NCI-H2107 (cell line): ENCODE results near the gene SNX10.

ENCODE experiments used
- DNase-seq: peaks from one replicate; lab custom pipeline; 2025; lab: John Stamatoyannopoulos, UW

The SNX10 gene

GRCh38 chr7:26369593-26369992, 77.9 kb downstream of the SNX10 start:
- DNase-seq, result peak; percentile 22

- no peak for DNase-seq
Measured at GRCh38 chr7:26370011-26370410, 78.3 kb downstream of the SNX10 start.

GRCh38 chr7:26372249-26372648, 80.6 kb downstream of the SNX10 start:
- DNase-seq, result no peak

- DNase-seq, result no peak
Measured at GRCh38 chr7:26372704-26373103, 81.0 kb downstream of the SNX10 start.

- DNase-seq, result no peak
Measured at GRCh38 chr7:26374647-26375373, 83.1 kb downstream of the SNX10 start.

GRCh38 chr7:26375726-26376174, 84.1 kb downstream of the SNX10 start:
- no peak for DNase-seq

- DNase-seq, result peak; percentile 70
Measured at GRCh38 chr7:26376175-26376917, 84.7 kb downstream of the SNX10 start.

- DNase-seq, result no peak
Measured at GRCh38 chr7:26378016-26378415, 86.4 kb downstream of the SNX10 start.

- no peak for DNase-seq
Measured at GRCh38 chr7:26379711-26380110, 88.0 kb downstream of the SNX10 start.

- DNase-seq, result no peak
Measured at GRCh38 chr7:26381476-26382353, 90.1 kb downstream of the SNX10 start.

GRCh38 chr7:26385240-26385639, 93.6 kb downstream of the SNX10 start:
- DNase-seq, result no peak

- no peak for DNase-seq
Measured at GRCh38 chr7:26387731-26388130, 96.1 kb downstream of the SNX10 start.

GRCh38 chr7:26388256-26388655, 96.6 kb downstream of the SNX10 start:
- no peak for DNase-seq

- DNase-seq, result no peak
Measured at GRCh38 chr7:26390016-26390415, 98.4 kb downstream of the SNX10 start.

- DNase-seq, result no peak
Measured at GRCh38 chr7:26393818-26394217, 102.2 kb downstream of the SNX10 start.

- no peak for DNase-seq
Measured at GRCh38 chr7:26397332-26397731, 105.7 kb downstream of the SNX10 start.

- no peak for DNase-seq
Measured at GRCh38 chr7:26397796-26398426, 106.2 kb downstream of the SNX10 start.

GRCh38 chr7:26398427-26398755, 106.7 kb downstream of the SNX10 start:
- peak; percentile 45 for DNase-seq

- peak; percentile 59 for DNase-seq
Measured at GRCh38 chr7:26398756-26399509, 107.3 kb downstream of the SNX10 start.

- no peak for DNase-seq
Measured at GRCh38 chr7:26399736-26400135, 108.1 kb downstream of the SNX10 start.

GRCh38 chr7:26403640-26404039, 112.0 kb downstream of the SNX10 start:
- DNase-seq, result no peak
